HEK293 (cell line): ENCODE results near the gene SIMC1.

Experiments
- CTCF ChIA-PET: fragments of 350-600 bp; formaldehyde crosslinking; extraction: SDS; loops from one replicate; lab custom pipeline; 2021; ENCODE audit warnings: antibody characterized with exemption; lab: Yijun Ruan, JAX
- POLR2A ChIA-PET: fragments of 300-600 bp; formaldehyde crosslinking; extraction: SDS; loops from one replicate; lab custom pipeline; 2020; ENCODE audit warnings: antibody characterized with exemption, inconsistent platforms; lab: Yijun Ruan, JAX
- H3K27ac ChIP-seq: fragments of 200-500 bp; sonication (Bioruptor generic); 2 replicates; pipeline ENCODE4 v1.5.1; 2014; ENCODE audit warnings: low read depth, low read length, control low read depth, inconsistent platforms; ENCODE audit errors: extremely low read depth
- H3K36me3 ChIP-seq, 2 experiments: fragments of 200-500 bp in 1 of 2; sonication (Bioruptor generic) in 1 of 2; 1 replicate in 1 of 2; 2 replicates in 1 of 2; pipeline ENCODE4 v1.5.1; 2014 to 2017; ENCODE audit warnings: inconsistent platforms in 2 of 2, low read length in 2 of 2; ENCODE audit not compliant: control insufficient read depth in 2 of 2, insufficient read depth in 1 of 2
- H3K4me1 ChIP-seq: fragments of 200-500 bp; sonication (Bioruptor generic); 2 replicates; pipeline ENCODE4 v1.5.1; 2014; ENCODE audit warnings: mild to moderate bottlenecking, low read length, inconsistent platforms; ENCODE audit not compliant: control insufficient read depth, insufficient read depth
- H3K4me3 ChIP-seq: 2 replicates; pipeline ENCODE4 v1.5.1; 2011; ENCODE audit warnings: low read depth, mild to moderate bottlenecking, control low read depth, low read length, moderate library complexity
- H3K9me3 ChIP-seq: fragments of 200-500 bp; sonication (Bioruptor generic); 2 replicates; pipeline ENCODE4 v1.5.1; 2014; ENCODE audit warnings: low read depth, low read length, inconsistent platforms; ENCODE audit not compliant: control insufficient read depth, insufficient read depth
- CTCF ChIP-seq: fragments of 450-650 bp; formaldehyde crosslinking; IDR thresholded peaks from 2 replicates; pipeline ENCODE4 v1.5.1; 2016; ENCODE audit warnings: missing biosample characterization, missing genetic modification characterization
- GLIS1 ChIP-seq: fragments of 450-650 bp; formaldehyde crosslinking; IDR thresholded peaks from 2 replicates; pipeline ENCODE4 v1.5.1; 2016; ENCODE audit warnings: missing biosample characterization, missing genetic modification characterization
- KLF7 ChIP-seq: fragments of 450-650 bp; formaldehyde crosslinking; IDR thresholded peaks from 2 replicates; pipeline ENCODE4 v1.5.1; 2016; ENCODE audit warnings: missing biosample characterization, missing genetic modification characterization, borderline replicate concordance
- KLF8 ChIP-seq: fragments of 450-650 bp; formaldehyde crosslinking; IDR thresholded peaks from 2 replicates; pipeline ENCODE4 v1.5.1; 2016; ENCODE audit warnings: missing biosample characterization, missing genetic modification characterization
- KLF9 ChIP-seq: fragments of 450-650 bp; formaldehyde crosslinking; IDR thresholded peaks from 2 replicates; pipeline ENCODE4 v1.5.1; 2016; ENCODE audit warnings: missing biosample characterization, missing genetic modification characterization, low read depth
- OVOL3 ChIP-seq: fragments of 450-650 bp; formaldehyde crosslinking; IDR thresholded peaks from 2 replicates; pipeline ENCODE4 v1.5.1; 2016; ENCODE audit warnings: missing biosample characterization, missing genetic modification characterization
- SP3 ChIP-seq: fragments of 450-650 bp; formaldehyde crosslinking; IDR thresholded peaks from 2 replicates; pipeline ENCODE4 v1.5.1; 2016; ENCODE audit warnings: missing biosample characterization, missing genetic modification characterization
- SP7 ChIP-seq: fragments of 450-650 bp; formaldehyde crosslinking; IDR thresholded peaks from 2 replicates; pipeline ENCODE4 v1.5.1; 2016; ENCODE audit warnings: missing biosample characterization, missing genetic modification characterization
- YY2 ChIP-seq: fragments of 450-650 bp; formaldehyde crosslinking; IDR thresholded peaks from 2 replicates; pipeline ENCODE4 v1.5.1; 2016; ENCODE audit warnings: missing biosample characterization, missing genetic modification characterization
- ZBTB20 ChIP-seq: fragments of 450-650 bp; formaldehyde crosslinking; IDR thresholded peaks from 2 replicates; pipeline ENCODE4 v1.5.1; 2016; ENCODE audit warnings: missing biosample characterization, missing genetic modification characterization
- ZBTB8A ChIP-seq: fragments of 450-650 bp; formaldehyde crosslinking; IDR thresholded peaks from 2 replicates; pipeline ENCODE4 v1.5.1; 2016; ENCODE audit warnings: missing biosample characterization, missing genetic modification characterization
- ZFHX2 ChIP-seq: fragments of 450-650 bp; formaldehyde crosslinking; conservative IDR thresholded peaks from 2 replicates; pipeline ENCODE4 v1.5.1; 2016; ENCODE audit warnings: missing biosample characterization, missing genetic modification characterization
- ZNF146 ChIP-seq: fragments of 450-650 bp; formaldehyde crosslinking; IDR thresholded peaks from 2 replicates; pipeline ENCODE4 v1.5.1; 2016; ENCODE audit warnings: missing biosample characterization, missing genetic modification characterization
- ZNF19 ChIP-seq: fragments of 450-650 bp; formaldehyde crosslinking; IDR thresholded peaks from 2 replicates; pipeline ENCODE4; 2016; ENCODE audit warnings: missing biosample characterization, missing genetic modification characterization, low read depth
- ZNF239 ChIP-seq: fragments of 450-650 bp; formaldehyde crosslinking; IDR thresholded peaks from 2 replicates; pipeline ENCODE4 v1.5.1; 2016; ENCODE audit warnings: missing biosample characterization, missing genetic modification characterization
- ZNF24 ChIP-seq: fragments of 450-650 bp; formaldehyde crosslinking; IDR thresholded peaks from 2 replicates; pipeline ENCODE4 v1.5.1; 2016; ENCODE audit warnings: missing biosample characterization, missing genetic modification characterization
- ZNF366 ChIP-seq: fragments of 450-650 bp; formaldehyde crosslinking; conservative IDR thresholded peaks from 2 replicates; pipeline ENCODE4 v1.5.1; 2016; ENCODE audit warnings: missing biosample characterization, missing genetic modification characterization
- ZNF391 ChIP-seq: fragments of 450-650 bp; formaldehyde crosslinking; IDR thresholded peaks from 2 replicates; pipeline ENCODE4 v1.5.1; 2016; ENCODE audit warnings: low read depth, missing biosample characterization, missing genetic modification characterization, borderline replicate concordance
- ZNF394 ChIP-seq: fragments of 450-650 bp; formaldehyde crosslinking; IDR thresholded peaks from 2 replicates; pipeline ENCODE4 v1.5.1; 2016; ENCODE audit warnings: missing biosample characterization, missing genetic modification characterization, mild to moderate bottlenecking, moderate library complexity, borderline replicate concordance
- ZNF501 ChIP-seq: fragments of 450-650 bp; formaldehyde crosslinking; IDR thresholded peaks from 2 replicates; pipeline ENCODE4 v1.5.1; 2016; ENCODE audit warnings: missing biosample characterization, missing genetic modification characterization
- ZNF521 ChIP-seq: fragments of 450-650 bp; formaldehyde crosslinking; IDR thresholded peaks from 2 replicates; pipeline ENCODE4 v1.5.1; 2017; ENCODE audit warnings: missing biosample characterization, mild to moderate bottlenecking, missing genetic modification characterization
- ZNF529 ChIP-seq: fragments of 450-650 bp; formaldehyde crosslinking; IDR thresholded peaks from 2 replicates; pipeline ENCODE4 v1.5.1; 2017; ENCODE audit warnings: missing genetic modification characterization, missing biosample characterization; ENCODE audit not compliant: insufficient replicate concordance
- ZNF585B ChIP-seq: fragments of 450-650 bp; formaldehyde crosslinking; IDR thresholded peaks from 2 replicates; pipeline ENCODE4 v1.5.1; 2016; ENCODE audit warnings: missing biosample characterization, missing genetic modification characterization
- ZNF610 ChIP-seq: fragments of 450-650 bp; formaldehyde crosslinking; IDR thresholded peaks from 2 replicates; pipeline ENCODE4 v1.5.1; 2016; ENCODE audit warnings: missing biosample characterization, missing genetic modification characterization, borderline replicate concordance
- ZNF629 ChIP-seq: fragments of 450-650 bp; formaldehyde crosslinking; IDR thresholded peaks from 2 replicates; pipeline ENCODE4 v1.5.1; 2017; ENCODE audit warnings: missing biosample characterization, missing genetic modification characterization
- ZNF660 ChIP-seq: fragments of 450-650 bp; IDR thresholded peaks from 2 replicates; pipeline ENCODE4 v1.5.1; 2018; ENCODE audit warnings: missing biosample characterization, mild to moderate bottlenecking, missing genetic modification characterization
- ZNF785 ChIP-seq: fragments of 450-650 bp; formaldehyde crosslinking; IDR thresholded peaks from 2 replicates; pipeline ENCODE4 v1.5.1; 2016; ENCODE audit warnings: missing biosample characterization, missing genetic modification characterization
- ZNF843 ChIP-seq: fragments of 450-650 bp; formaldehyde crosslinking; IDR thresholded peaks from 2 replicates; pipeline ENCODE4 v1.5.1; 2016; ENCODE audit warnings: missing biosample characterization, missing genetic modification characterization
- ZXDB ChIP-seq: fragments of 450-650 bp; formaldehyde crosslinking; IDR thresholded peaks from 2 replicates; pipeline ENCODE4 v1.5.1; 2016; ENCODE audit warnings: missing biosample characterization, missing genetic modification characterization
- TF ChIP-seq, protein P1 (sequence below): fragments of 450-650 bp; formaldehyde crosslinking; IDR thresholded peaks from 2 replicates; pipeline ENCODE4 v1.5.1; 2016; ENCODE audit warnings: missing biosample characterization, missing genetic modification characterization
- TF ChIP-seq, protein P2 (sequence below): fragments of 450-650 bp; formaldehyde crosslinking; IDR thresholded peaks from 2 replicates; pipeline ENCODE4 v1.5.1; 2016; ENCODE audit warnings: missing biosample characterization, missing genetic modification characterization
- TF ChIP-seq, protein P3 (sequence below): fragments of 450-650 bp; formaldehyde crosslinking; IDR thresholded peaks from 2 replicates; pipeline ENCODE4 v1.5.1; 2016; ENCODE audit warnings: missing biosample characterization, missing genetic modification characterization

Gene SIMC1

GRCh38 chr5:176361437-176362232 lies 123.4 kb downstream of the SIMC1 start, which contains the start of gene KIAA1191:
Gene KIAA1191, minus strand, starts transcription at chr5:176361764. Its CDS starts 2,256 bp downstream, at chr5:176359508.
- no peaks in the 10 kb centered on the region; the same call in 1 of the 2 replicates for H3K4me1 ChIP-seq
- H3K9me3 ChIP-seq = no peaks in the 10 kb centered on the region
- H3K27ac ChIP-seq = peak within 1 kb of the TSS; percentile 74
- peaks cover 12 to 30% of the 10 kb centered on the region in 2 experiments for H3K36me3 ChIP-seq
- ChIA-PET POLR2A (interaction anchor here (0.6 to 2.4 kb wide), 17 partner anchors 8 to 1702 kb away, joined by 3 to 24 read pairs (median 5); partner anchors contain the start of genes HIGD2A, NOP16 and RNF44), CTCF (interaction anchor here (0.6 to 1.0 kb wide), 2 partner anchors 632 to 736 kb away, joined by 3 to 4 read pairs; no protein-coding TSS in a partner anchor)
- peak within 1 kb of the TSS; percentile 98 for H3K4me3 ChIP-seq
- TF ChIP-seq ZNF785 (tag by site-specific recombination) (0 out of 2 replicates have a peak, but pooled peaks have one; percentile 19), ZNF585B (tag by site-specific recombination) (0 out of 2 replicates have a peak, but pooled peaks have one; percentile 5), ZNF366 (peak; percentile 19; the same call in 1 of the 2 replicates), ZNF521 (tag by site-specific recombination) (no peak), SP3 (tag by site-specific recombination) (peak; percentile 94), ZNF24 (tag by site-specific recombination) (0 out of 2 replicates have a peak, but pooled peaks have one; percentile 49), KLF8 (tag by site-specific recombination) (peak; percentile 94), KLF7 (no peak; the same call in 1 of the 2 replicates), ZXDB (peak; percentile 77; the same call in 1 of the 2 replicates), ZBTB8A (tag by site-specific recombination) (peak; percentile 81), ZNF660 (tag by site-specific recombination) (0 out of 2 replicates have a peak, but pooled peaks have one; percentile 83), ZNF394 (tag by site-specific recombination) (peak; percentile 48; the same call in 1 of the 2 replicates), ZNF610 (tag by site-specific recombination) (0 out of 2 replicates have a peak, but pooled peaks have one; percentile 74), ZNF843 (tag by site-specific recombination) (peak; percentile 31), GLIS1 (tag by site-specific recombination) (peak; percentile 70), ZNF629 (tag by site-specific recombination) (peak; percentile 44; the same call in 1 of the 2 replicates), ZBTB20 (tag by site-specific recombination) (peak; percentile 89; the same call in 1 of the 2 replicates), SP7 (tag by site-specific recombination) (peak; percentile 83), ZNF239 (tag by site-specific recombination) (no peak), OVOL3 (tag by site-specific recombination) (no peak), ZFHX2 (tag by site-specific recombination) (peak; percentile 71), CTCF (tag by site-specific recombination) (peak; percentile 77), ZNF529 (no peak), ZNF391 (tag by site-specific recombination) (0 out of 2 replicates have a peak, but pooled peaks have one; percentile 52), ZNF19 (no peak), KLF9 (tag by site-specific recombination) (peak; percentile 96), ZNF501 (tag by site-specific recombination) (peak; percentile 90), YY2 (tag by site-specific recombination) (peak; percentile 46; the same call in 1 of the 2 replicates), ZNF146 (tag by site-specific recombination) (peak; percentile 36; the same call in 1 of the 2 replicates)
- TF ChIP-seq, protein P1, sequence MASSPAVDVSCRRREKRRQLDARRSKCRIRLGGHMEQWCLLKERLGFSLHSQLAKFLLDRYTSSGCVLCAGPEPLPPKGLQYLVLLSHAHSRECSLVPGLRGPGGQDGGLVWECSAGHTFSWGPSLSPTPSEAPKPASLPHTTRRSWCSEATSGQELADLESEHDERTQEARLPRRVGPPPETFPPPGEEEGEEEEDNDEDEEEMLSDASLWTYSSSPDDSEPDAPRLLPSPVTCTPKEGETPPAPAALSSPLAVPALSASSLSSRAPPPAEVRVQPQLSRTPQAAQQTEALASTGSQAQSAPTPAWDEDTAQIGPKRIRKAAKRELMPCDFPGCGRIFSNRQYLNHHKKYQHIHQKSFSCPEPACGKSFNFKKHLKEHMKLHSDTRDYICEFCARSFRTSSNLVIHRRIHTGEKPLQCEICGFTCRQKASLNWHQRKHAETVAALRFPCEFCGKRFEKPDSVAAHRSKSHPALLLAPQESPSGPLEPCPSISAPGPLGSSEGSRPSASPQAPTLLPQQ (tag by site-specific recombination) = peak; percentile 85
- TF ChIP-seq, protein P2, sequence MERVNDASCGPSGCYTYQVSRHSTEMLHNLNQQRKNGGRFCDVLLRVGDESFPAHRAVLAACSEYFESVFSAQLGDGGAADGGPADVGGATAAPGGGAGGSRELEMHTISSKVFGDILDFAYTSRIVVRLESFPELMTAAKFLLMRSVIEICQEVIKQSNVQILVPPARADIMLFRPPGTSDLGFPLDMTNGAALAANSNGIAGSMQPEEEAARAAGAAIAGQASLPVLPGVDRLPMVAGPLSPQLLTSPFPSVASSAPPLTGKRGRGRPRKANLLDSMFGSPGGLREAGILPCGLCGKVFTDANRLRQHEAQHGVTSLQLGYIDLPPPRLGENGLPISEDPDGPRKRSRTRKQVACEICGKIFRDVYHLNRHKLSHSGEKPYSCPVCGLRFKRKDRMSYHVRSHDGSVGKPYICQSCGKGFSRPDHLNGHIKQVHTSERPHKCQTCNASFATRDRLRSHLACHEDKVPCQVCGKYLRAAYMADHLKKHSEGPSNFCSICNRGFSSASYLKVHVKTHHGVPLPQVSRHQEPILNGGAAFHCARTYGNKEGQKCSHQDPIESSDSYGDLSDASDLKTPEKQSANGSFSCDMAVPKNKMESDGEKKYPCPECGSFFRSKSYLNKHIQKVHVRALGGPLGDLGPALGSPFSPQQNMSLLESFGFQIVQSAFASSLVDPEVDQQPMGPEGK = peak; percentile 82
- TF ChIP-seq, protein P3, sequence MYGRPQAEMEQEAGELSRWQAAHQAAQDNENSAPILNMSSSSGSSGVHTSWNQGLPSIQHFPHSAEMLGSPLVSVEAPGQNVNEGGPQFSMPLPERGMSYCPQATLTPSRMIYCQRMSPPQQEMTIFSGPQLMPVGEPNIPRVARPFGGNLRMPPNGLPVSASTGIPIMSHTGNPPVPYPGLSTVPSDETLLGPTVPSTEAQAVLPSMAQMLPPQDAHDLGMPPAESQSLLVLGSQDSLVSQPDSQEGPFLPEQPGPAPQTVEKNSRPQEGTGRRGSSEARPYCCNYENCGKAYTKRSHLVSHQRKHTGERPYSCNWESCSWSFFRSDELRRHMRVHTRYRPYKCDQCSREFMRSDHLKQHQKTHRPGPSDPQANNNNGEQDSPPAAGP (tag by site-specific recombination) = peak; percentile 71
